Measurements from ENCODE around the gene LUC7L3. TPM values are rescaled to one million over a fixed set of nuclear protein-coding genes. Genes with fewer than 3 reads are reported as not detected.

Gene LUC7L3
- total RNA-seq, 6 experiments from 2014 or later = 15.4 to 50.5 (median 31.0) TPM

DNA sequence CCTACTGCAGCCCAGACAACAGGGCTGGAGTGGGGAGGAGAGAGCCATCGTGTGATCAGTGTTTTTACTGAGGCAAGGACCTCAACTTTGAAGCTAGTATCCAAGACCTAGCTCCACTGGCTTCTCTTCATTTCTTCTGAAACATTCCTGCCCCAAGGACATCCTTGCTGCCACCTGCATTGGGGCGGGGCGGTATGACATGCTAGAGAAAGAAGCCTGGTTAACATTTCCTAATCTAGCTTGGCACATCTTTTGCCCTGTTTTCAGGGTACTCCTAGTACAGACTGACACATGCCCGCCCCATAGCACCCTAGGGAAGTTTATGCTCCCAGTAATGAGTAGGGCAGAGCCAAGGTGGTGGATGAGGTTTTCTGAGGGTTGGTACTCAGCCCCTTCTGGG lies 65.7 kb downstream of the LUC7L3 start:
- WGBS (ENCODE audit: insufficient coverage, low coverage, low lambda C conversion rate, missing lambda C conversion rate) = 61% methylated on average over 4 of the region's 4 CpGs
- peak in 2 of 4 donors; percentile 5 to 16 for ATAC-seq

DNA sequence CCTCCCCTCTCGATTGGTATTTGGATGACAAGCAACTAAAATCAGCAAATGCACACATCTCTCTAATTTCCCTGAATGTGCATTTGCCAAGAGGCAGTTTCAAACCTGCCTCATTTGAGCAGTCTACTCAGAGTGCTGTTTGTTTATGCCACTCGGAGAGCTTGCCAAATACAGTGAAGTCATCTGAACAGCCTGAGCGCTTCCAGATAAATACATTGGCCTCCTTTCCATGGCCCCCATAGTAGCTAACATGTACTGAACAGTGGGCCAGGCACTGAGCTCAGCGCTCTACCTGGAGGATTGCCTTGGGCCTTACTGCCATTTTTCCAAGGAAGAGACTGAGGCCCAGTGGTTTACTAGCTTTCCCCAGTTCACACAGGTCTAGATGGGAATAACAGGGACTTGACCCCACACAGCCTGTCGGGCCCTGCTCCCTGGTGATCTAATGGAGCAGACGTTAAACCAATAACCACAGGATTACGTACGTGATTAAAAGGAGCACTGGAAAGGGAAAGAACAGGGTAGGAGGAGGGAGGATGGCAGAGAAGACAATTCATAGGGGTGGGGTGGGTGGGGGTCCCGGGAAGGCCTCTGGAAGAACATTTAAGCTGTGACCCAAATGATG lies 66.7 kb downstream of the LUC7L3 start:
- Histone ChIP-seq H3K4me3 (no peak overlapping the region), H3K27me3 (no peaks in the 10 kb centered on the region), H3K9me3 (no peaks in the 10 kb centered on the region), H3K36me3 (no peaks in the 10 kb centered on the region), H3K27ac (peak overlapping the region in 2 of 3 donors; percentile 28 to 63), H3K4me1 (peaks cover 0 to 16% (median 2%) of the 10 kb centered on the region in 4 donors)
- DNase-seq = peak in 1 of 3 donors; percentile 59
- intact Hi-C loops (cut with DNase I) = loop anchor here in 1 of 2 donors (10.0 kb wide), 1 partner anchor 169 kb away; no protein-coding TSS in a partner anchor
- peak; percentile 74 to 87 (median 80) for ATAC-seq
- 34% methylated on average over 6 of the region's 9 CpGs for WGBS (ENCODE audit: insufficient coverage, low coverage, low lambda C conversion rate, missing lambda C conversion rate)
- TF ChIP-seq, protein P1, sequence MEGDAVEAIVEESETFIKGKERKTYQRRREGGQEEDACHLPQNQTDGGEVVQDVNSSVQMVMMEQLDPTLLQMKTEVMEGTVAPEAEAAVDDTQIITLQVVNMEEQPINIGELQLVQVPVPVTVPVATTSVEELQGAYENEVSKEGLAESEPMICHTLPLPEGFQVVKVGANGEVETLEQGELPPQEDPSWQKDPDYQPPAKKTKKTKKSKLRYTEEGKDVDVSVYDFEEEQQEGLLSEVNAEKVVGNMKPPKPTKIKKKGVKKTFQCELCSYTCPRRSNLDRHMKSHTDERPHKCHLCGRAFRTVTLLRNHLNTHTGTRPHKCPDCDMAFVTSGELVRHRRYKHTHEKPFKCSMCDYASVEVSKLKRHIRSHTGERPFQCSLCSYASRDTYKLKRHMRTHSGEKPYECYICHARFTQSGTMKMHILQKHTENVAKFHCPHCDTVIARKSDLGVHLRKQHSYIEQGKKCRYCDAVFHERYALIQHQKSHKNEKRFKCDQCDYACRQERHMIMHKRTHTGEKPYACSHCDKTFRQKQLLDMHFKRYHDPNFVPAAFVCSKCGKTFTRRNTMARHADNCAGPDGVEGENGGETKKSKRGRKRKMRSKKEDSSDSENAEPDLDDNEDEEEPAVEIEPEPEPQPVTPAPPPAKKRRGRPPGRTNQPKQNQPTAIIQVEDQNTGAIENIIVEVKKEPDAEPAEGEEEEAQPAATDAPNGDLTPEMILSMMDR (IDR thresholded peaks at IDR 0.05) = no peak
- TF ChIP-seq POLR2A (IDR thresholded peaks at IDR 0.05) = no peak

More for the DNA sequence above, 65.7 kb downstream of the LUC7L3 start:
- no peak for DNase-seq
- H3K4me1 ChIP-seq = peaks cover 0 to 16% (median 2%) of the 10 kb centered on the region in 4 donors
- H3K27ac ChIP-seq = peak overlapping the region in 1 of 3 donors; percentile 63
- H3K27me3 ChIP-seq = no peaks in the 10 kb centered on the region
- no peaks in the 10 kb centered on the region for H3K9me3 ChIP-seq
- H3K36me3 ChIP-seq = no peaks in the 10 kb centered on the region
- no peak overlapping the region for H3K4me3 ChIP-seq
- TF ChIP-seq POLR2A (IDR thresholded peaks at IDR 0.05) = no peak
- TF ChIP-seq, protein P1 (IDR thresholded peaks at IDR 0.05) = no peak
- intact Hi-C loops (cut with DNase I) = loop anchor here in 1 of 2 donors (10.0 kb wide), 1 partner anchor 170 kb away; no protein-coding TSS in a partner anchor

DNA sequence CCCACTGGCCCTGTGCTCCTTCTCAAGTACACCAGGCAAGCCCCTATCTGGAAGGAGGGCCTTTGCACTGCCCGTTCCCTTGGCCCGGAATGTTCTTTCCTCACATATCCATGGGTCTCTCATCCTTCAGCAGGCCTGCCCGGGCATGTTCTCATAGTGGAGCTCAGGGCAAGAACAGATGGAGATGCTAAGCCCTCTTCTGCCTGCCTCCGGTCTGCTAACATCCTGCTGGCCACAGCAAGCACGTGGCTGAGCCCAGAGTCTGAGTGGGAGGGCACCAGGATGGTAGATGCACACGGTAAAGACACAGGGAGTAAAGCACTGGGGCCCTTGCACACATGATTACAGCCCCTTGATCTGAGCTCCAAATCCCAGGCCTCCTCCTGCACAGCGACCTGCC lies 67.7 kb downstream of the LUC7L3 start:
- no peak for DNase-seq
- peaks cover 0 to 16% (median 2%) of the 10 kb centered on the region in 4 donors for H3K4me1 ChIP-seq
- no peaks in the 10 kb centered on the region for H3K36me3 ChIP-seq
- WGBS (ENCODE audit: insufficient coverage, low coverage, low lambda C conversion rate, missing lambda C conversion rate) = no CpG with 5 or more reads among the region's 7 CpGs
- no peak overlapping the region for H3K4me3 ChIP-seq
- no peak for ATAC-seq
- H3K27ac ChIP-seq = no peak overlapping the region
- intact Hi-C loops (cut with DNase I) = loop anchor here in 1 of 2 donors (10.0 kb wide), 1 partner anchor 168 kb away; no protein-coding TSS in a partner anchor
- no peaks in the 10 kb centered on the region for H3K27me3 ChIP-seq
- TF ChIP-seq, protein P1 (IDR thresholded peaks at IDR 0.05) = no peak
- no peak for TF ChIP-seq POLR2A (IDR thresholded peaks at IDR 0.05)
- no peaks in the 10 kb centered on the region for H3K9me3 ChIP-seq

DNA sequence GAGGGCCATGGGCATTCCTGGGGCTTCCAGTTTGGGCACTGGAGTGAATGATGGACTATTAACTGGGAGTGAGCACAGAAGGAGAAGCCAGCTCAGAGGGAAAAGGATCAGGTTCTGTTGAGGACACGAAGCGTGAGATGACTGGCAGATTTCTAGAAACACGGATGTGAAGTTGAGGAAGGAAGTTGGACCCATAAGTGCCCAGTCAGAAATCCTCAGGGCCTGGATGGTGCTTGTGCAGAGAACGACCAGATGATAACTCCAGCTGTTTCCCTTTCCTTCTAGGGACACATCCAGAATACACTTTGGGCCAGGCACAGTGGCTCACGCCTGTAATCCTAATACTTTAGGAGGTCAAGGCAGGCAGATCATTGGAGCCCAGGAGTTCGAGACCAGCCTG lies 71.2 kb downstream of the LUC7L3 start:
- no peaks in the 10 kb centered on the region for H3K9me3 ChIP-seq
- H3K4me3 ChIP-seq = no peak overlapping the region
- peaks cover 0 to 8% (median 1%) of the 10 kb centered on the region in 4 donors for H3K4me1 ChIP-seq
- TF ChIP-seq, protein P1 (IDR thresholded peaks at IDR 0.05) = no peak
- TF ChIP-seq POLR2A (IDR thresholded peaks at IDR 0.05) = no peak
- intact Hi-C loops (cut with DNase I) = no loop called here
- no peaks in the 10 kb centered on the region for H3K36me3 ChIP-seq
- no peak for DNase-seq
- no peak overlapping the region for H3K27ac ChIP-seq
- ATAC-seq = peak in 2 of 4 donors; percentile 15 to 20
- H3K27me3 ChIP-seq = no peaks in the 10 kb centered on the region
- WGBS (ENCODE audit: insufficient coverage, low coverage, low lambda C conversion rate, missing lambda C conversion rate) = 69% methylated on average over 6 of the region's 6 CpGs

Measured in right lobe of liver (tissue), 6 donors.